ENCODE results near the gene REN.

The REN gene

DNA sequence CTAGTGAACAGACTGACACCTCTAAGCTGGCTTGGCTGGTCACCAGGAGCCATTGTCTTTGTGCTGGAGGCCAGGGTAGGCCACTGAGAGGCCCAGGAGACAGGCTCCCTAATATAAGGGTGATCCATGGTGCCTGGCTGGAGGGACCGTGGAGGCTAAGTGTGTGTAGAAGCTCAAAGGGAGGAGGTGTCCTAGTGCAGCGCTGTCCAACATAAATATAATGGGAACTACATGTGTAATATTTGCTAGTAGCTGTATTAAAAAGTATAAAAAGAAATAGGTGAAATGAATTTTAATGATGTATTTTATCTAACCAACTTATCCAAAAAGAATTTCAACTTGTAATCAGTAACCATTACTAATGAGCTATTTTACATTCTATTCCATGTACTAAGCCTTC is 58.2 kb downstream of the REN start:
- no peak for TF ChIP-seq TAF1 (IDR thresholded peaks at IDR 0.05; ENCODE audit: low read depth, low read length)
- no peak for TF ChIP-seq PAX5 (IDR thresholded peaks at IDR 0.05; ENCODE audit: insufficient read depth, low read length, severe bottlenecking)
- TF ChIP-seq POLR2A (IDR thresholded peaks at IDR 0.05; ENCODE audit: low read depth, low read length), result no peak
- no peak for TF ChIP-seq SPI1 (IDR thresholded peaks at IDR 0.05; ENCODE audit: low read depth, low read length)
- no peak for TF ChIP-seq POU2F2 (IDR thresholded peaks at IDR 0.05; ENCODE audit: low read depth, low read length)
- no peak for TF ChIP-seq POLR2AphosphoS5 (IDR thresholded peaks at IDR 0.05; ENCODE audit: low read depth, low read length)
- DNase-seq (ENCODE audit: insufficient read length, low spot score), result no peak
- FAIRE-seq, result no peak

- no peak for FAIRE-seq
- DNase-seq (ENCODE audit: insufficient read length, low spot score), result no peak
- TF ChIP-seq SPI1 (IDR thresholded peaks at IDR 0.05; ENCODE audit: low read depth, low read length) (no peak), POLR2A (IDR thresholded peaks at IDR 0.05; ENCODE audit: low read depth, low read length) (no peak), POLR2AphosphoS5 (IDR thresholded peaks at IDR 0.05; ENCODE audit: low read depth, low read length) (no peak)
Observed at GRCh38 chr1:204106825-204107224, 59.3 kb downstream of the REN start.

DNA sequence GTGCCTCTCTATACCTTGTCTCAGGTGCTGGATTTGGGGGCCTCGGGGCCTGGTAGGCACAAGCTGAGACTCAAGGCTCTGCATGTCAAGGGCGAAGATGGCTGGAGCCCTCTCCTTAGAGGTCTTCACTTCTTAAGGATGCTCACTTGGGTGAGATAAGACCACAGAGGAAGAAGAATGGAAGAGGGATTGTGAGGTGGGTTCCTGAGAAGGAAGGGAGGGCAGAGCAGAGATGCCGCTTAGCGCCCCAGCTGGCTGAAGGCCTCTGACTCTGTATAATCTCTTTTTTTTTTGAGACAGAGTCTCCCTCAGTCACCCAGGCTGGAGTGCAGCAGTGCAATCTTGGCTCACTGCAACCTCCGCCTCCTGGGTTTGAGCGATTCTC is 61.0 kb downstream of the REN start:
- DNase-seq (ENCODE audit: insufficient read length, low spot score) (no peak), FAIRE-seq (no peak)
- TF ChIP-seq PAX5 (IDR thresholded peaks at IDR 0.05; ENCODE audit: insufficient read depth, low read length, severe bottlenecking), result no peak
- TF ChIP-seq TAF1 (IDR thresholded peaks at IDR 0.05; ENCODE audit: low read depth, low read length), result no peak
- TF ChIP-seq POLR2AphosphoS5 (IDR thresholded peaks at IDR 0.05; ENCODE audit: low read depth, low read length), result no peak
- TF ChIP-seq POU2F2 (IDR thresholded peaks at IDR 0.05; ENCODE audit: low read depth, low read length), result no peak
- no peak for TF ChIP-seq POLR2A (IDR thresholded peaks at IDR 0.05; ENCODE audit: low read depth, low read length)

All from GM12891 (cell line).